ENCODE data around the gene TEX38. TPM values are rescaled to one million over a fixed set of nuclear protein-coding genes. Genes with fewer than 3 reads are reported as not detected.
"Not testable (repeated sequence)": the region's sequence is repeated elsewhere in the genome, so short reads cannot be mapped to it uniquely, and the experiment has no call there.

Gene TEX38
- polyA plus RNA-seq (ENCODE audit: insufficient read length in 4 of 4): under 1 TPM; 0.33 to 0.73 (median 0.61) TPM

DNA sequence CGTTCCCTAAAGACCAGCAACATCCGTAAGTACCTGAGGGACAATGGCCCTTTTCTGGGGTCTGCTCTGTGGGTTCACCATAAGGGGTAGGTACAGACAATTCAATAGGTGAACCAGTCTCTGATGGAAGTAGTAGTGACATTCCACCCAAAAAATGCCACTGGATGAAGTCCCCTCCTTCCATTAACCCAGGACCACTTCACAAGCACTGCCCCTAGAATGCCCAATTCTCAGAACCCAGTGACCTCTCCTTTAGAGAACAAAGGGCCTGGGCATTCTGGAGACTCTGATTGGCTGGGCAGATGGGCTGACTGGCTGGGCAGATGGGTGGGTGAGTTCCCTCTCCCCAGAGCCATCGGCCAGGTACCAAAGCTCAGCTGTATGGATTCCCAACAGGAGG is at the start of gene TEX38:
Gene TEX38 (plus strand): TSS at position 301 of the 400 bp plus-strand sequence. CDS start 81 bp downstream, at position 382.
- DNase-seq (ENCODE audit: low read depth in 4 of 4, low spot score in 3 of 4): no peak

DNA sequence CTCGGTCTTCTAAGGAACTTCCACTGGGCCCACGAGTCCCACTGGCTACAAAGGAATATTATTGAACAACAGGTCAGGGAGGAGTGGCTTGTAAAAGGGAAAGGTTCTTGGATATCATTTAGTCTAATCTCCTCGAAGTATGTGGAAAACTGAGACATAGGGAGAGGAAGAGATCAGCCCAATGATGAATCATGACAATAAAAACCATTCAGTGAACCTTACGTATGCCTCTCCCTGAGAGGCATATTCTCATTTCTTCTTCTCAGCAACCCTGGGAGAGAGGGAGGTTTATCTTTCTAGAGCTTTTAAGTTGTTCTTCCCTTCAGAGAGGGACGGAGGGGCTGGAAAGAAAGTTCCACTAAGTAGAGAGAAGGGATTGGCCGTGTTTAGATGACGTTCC is 49.7 kb upstream of the TEX38 start:
- DNase-seq (ENCODE audit: low read depth in 4 of 4, low spot score in 3 of 4): no peak

DNA sequence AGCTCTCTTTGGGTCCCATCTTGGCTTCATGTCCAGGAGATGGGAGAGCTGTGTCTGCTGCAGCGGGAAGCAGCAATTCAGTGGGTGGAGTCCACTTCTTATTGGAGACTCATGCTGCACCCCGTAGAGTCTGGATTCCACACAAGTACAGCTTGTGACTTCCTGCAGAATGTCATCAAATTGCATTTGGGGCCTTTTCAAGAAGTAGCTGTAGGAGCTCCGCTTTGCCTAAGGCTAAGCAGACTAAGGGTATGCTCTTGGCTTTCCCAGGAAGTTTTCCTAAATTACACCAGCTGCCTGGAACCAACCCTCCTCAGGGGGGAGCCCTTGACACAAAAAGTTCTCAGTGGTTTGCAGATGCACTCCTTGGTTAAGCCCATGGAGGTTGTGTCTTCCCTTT is 49.3 kb upstream of the TEX38 start:
- no peak for DNase-seq (ENCODE audit: low read depth in 4 of 4, low spot score in 3 of 4)

DNA sequence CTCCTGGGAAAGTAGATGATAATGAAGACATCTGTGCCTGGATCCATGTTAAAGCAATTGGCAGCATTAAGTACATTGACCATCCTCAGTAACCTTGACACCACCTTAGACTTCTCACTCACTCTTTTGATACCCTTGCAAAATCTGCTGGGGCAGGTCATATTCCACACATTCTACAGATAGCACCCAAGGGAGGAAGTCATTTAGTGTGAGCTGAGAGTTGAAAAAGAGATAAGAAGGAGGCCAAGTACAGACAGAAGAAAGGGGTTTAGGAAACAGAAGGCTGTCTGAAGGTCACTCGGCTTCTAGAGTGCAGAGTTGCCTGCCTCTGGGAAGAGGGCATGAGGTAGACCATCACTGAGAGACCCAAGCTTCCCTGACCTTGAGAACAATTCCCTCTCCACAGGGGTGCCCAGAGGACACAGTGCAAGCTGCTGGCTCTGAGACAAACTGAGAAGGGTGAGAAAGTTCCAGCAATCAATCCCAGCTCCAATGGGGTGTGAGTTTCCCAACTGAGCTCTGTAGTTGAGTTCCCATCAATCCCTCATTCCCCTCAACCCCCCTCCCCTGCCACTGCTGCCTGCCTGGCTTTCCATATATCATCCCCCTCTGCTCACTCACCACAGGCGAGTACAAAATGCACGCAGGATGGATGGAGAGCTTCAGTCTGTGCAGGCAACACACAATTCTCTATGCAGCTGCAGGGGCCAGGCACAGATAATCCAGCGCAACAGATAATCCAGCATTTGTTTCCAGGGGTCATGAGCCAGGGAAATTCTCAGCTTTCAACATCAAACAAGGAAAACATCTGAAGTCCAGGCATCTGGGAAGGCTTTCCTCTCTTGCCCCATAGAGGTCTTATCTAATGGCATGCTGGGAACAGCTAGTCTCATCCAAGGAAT is 47.7 kb upstream of the TEX38 start:
- no peak for DNase-seq (ENCODE audit: low read depth in 4 of 4, low spot score in 3 of 4)

DNA sequence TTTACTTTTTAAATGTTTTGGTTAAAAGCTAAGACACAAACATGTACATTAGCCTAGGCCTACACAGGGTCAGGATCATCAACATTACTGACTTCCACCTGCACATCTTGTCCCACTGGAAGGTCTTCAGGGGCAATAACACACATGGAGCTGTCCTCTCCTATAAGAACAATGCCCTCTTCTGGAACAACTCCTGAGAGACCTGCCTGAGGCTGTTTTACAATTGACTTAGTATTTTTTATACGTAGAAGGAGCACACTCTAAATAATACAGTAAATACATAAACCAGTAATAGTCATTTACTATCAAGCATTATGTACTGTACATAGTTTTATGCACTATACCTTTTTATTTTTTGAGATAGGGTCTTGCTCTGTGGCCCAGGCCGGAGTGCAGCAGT is 40.9 kb upstream of the TEX38 start:
- DNase-seq (ENCODE audit: low read depth in 4 of 4, low spot score in 3 of 4): no peak

DNA sequence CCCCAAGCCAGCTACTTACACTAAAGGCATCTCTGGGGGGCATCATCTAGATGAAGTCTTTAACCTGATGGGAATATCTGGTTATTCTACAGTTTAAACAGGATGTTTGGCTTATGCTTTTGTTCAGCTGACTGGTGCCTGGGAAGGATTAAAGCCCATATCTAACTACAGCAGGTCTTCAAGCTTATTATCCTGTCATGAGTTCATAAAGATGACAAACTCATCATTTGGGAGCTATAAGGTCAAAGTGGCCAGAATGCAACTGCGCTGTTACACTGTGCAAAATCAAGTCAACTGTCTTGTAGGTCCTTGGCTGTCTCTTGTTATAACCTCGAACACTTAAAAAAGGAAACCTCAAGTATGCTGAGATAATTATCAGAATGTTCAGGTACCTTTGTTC is 36.4 kb upstream of the TEX38 start:
- DNase-seq (ENCODE audit: low read depth in 4 of 4, low spot score in 3 of 4): no peak

DNA sequence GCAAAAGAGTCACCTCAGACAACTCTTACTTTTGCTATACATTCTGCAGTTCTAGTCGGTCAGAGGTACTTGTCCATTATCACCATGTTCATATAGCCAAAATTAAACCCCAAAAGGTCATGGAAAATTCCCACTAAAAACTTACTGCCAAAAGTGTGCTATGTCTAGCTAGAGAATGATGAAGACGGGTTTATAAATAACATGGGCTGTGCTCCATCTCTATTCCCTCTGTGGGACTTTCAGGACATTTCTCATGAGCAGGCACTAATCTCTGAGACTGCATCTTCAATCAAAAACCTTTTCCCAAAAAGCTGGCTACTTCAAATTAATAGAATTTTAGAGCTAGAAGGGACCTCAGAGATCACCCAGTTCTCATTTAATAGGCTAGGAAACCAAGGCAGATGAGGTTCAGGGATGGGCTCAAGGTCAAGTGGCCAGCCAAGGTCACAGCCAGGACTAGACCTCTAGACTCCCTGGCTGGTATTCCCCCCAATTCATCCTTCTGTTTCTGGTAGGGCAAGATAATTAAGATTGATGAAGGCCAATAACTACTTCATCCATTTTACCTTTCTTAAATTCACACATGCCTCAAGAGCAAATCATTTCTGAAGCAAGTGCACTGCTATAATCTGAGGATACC is 34.1 kb upstream of the TEX38 start:
- DNase-seq (ENCODE audit: low read depth in 4 of 4, low spot score in 3 of 4): no peak

DNA sequence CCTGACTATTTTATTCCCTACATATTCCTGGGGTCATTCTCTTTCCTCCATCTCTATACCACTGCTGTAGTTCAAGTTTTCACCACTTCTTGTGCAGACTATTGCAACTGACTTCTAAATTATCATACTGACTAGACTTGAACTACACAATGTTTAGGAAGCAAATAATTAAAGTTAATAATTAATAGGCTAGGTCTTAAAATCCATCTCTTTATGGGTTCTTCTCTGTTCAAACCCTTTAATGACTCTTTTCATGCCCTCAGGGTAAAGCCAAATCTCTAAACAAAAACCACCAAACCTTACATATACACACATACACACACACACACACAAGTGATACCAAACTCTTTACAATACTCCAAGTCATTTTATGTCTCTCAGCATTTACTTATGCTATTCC is 32.7 kb upstream of the TEX38 start:
- DNase-seq (ENCODE audit: low read depth in 4 of 4, low spot score in 3 of 4): no peak

DNA sequence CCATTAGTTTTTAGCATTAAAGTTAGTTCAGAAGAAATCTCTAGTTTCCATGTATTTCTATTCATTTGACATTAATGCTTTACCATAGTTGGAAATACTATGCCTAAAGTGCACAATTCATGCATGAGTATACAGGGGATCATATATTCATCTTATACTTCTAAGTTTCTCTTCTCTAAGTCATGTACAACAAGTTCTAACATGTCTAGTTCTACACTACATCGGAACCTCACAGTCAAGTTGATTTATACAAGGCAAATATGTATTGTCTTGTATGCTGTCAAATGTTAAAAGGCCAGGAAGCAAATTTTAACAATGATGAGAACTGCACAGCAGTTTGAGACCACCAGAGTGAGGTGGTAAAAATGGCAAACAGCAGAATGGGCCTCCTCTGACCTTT is 32.1 kb upstream of the TEX38 start:
- no peak for DNase-seq (ENCODE audit: low read depth in 4 of 4, low spot score in 3 of 4)

DNA sequence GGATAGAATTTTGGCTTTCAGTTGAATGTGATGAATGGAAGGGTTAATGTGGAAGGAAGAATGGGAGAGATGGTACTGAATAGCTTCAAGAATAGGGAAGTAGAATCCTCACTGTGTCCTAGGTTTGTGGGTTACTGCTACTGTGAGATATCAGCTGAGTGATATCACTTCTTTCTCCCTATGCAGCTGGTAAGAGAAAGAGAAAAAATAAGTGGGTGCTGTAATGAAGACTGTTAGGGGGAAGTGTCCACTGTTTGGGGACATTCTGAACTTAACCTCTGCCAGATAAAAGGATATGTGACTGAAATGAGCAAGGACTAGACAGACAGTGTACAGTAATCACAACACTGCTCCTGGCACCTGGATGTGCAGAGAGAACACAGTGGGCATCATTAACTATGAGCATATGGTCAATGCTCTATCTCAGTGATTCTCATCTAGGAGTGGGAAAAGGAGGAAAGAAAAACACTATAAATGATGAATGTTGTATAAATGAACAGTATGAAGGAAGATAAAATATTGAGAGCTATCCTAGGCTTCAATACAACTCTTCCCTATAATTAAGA is 29.5 kb upstream of the TEX38 start:
- no peak for DNase-seq (ENCODE audit: low read depth in 4 of 4, low spot score in 3 of 4)

DNA sequence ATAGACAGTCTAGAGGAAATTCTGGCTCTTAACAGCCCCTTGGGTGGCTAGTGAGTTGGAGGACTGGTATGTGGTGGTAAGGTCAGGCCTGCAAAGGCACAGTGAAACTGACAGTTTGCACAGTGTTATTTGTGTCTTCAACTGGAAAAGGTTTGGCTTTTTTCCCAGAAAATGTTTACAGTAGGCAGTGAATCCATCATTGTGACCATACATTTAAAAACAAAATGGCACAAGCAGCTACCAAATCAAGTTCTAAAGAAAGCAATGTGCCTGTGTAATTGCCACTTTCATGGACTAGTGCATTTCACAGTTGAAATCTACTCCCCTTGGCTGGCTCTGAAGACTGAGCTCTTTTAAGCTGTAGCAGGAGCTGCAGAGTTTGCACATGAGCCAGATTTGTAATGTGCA is 28.3 kb upstream of the TEX38 start:
- DNase-seq (ENCODE audit: low read depth in 4 of 4, low spot score in 3 of 4): no peak

DNA sequence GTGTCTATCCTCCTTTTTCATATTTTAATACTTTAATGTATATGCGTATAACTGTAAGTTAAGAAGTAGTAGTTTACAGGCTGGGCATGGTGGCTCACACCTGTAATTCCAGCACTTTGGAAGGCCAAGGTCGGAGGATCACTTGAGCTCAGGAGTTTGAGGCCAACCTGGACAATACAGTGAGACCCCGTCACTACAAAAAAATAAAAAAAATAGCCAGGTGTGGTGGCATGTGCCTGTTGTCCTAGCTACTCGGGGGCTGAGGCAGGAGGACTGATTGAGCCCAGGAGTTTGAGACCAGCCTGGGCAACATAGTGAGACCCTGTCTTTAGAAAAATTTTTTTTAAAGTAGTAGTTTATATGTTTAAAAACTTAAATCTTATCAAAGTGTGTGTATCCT is 25.8 kb upstream of the TEX38 start:
- DNase-seq (ENCODE audit: low read depth in 4 of 4, low spot score in 3 of 4): no peak

DNA sequence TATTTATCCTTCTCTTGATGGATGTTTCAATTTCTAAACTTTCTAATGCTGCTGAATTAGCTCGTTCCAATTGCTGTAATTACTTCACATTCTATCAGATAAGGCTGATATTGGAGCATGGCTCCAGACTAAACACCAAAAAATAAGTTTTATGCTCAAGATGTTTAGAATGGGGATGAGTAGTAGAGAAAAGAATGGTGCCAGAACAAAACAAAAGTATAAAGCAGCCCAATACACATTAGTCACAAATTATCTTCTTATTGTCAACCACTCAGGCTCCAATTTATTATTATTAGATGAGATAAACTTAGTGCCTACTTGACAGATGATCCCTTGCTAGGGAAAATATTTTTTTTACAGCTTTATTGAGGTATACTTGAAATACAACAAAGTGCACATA is 25.3 kb upstream of the TEX38 start:
- DNase-seq (ENCODE audit: low read depth in 4 of 4, low spot score in 3 of 4): no peak

DNA sequence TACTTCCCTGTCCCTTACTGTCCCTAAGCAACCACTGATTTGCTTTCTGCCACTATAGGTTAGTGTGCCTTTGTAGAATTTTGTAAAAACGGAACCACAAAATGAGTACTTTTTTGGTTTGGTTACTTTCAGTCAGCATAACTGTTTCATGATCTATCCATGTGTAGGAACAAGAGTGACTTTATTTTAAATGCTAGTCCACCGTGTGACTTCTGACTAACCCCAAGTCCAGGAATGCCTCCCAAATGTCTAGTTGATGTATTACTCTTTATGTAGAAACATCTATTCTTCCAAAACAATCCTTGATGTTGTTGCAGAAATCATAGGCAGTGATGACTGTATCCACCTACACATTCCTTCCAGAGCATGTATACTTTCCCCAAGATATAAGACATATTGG is 24.8 kb upstream of the TEX38 start:
- no peak for DNase-seq (ENCODE audit: low read depth in 4 of 4, low spot score in 3 of 4)

DNA sequence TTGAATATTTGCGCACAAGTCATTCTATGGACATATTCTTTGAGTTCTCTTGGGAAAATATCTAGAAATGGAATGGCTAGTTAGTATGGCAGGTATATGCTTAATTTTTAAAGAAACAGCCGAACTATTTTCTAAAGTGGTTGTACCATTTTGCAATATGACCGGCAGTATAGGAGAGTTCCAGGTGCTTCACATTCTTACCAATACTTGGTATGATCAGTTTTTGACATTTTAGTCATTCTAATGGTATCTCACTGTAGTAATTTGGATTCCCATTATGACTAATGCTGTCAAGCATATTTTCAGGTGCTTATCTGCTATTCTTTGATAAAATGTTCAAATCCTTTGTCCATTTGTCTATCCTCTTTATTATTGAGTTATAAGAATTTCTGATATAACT is 24.0 kb upstream of the TEX38 start:
- no peak for DNase-seq (ENCODE audit: low read depth in 4 of 4, low spot score in 3 of 4)

DNA sequence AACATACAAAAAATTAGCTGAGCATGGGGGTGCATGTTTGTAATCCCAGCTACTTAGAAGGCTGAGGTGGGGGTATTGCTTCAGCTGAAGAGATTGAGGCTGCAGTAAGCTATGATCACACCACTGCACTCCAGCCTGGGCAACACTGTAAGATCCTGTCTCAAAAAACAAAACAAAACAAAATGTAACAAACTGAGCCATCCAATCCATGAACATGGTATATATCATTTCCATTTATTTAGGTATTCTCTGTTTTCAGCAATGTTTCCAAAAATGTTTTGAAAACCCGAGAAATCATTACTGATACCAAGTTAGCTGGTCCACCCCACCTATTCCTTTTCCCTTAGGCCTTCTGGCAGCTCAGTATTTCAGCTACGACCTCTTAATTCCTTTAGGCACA is 21.9 kb upstream of the TEX38 start:
- no peak for DNase-seq (ENCODE audit: low read depth in 4 of 4, low spot score in 3 of 4)

DNA sequence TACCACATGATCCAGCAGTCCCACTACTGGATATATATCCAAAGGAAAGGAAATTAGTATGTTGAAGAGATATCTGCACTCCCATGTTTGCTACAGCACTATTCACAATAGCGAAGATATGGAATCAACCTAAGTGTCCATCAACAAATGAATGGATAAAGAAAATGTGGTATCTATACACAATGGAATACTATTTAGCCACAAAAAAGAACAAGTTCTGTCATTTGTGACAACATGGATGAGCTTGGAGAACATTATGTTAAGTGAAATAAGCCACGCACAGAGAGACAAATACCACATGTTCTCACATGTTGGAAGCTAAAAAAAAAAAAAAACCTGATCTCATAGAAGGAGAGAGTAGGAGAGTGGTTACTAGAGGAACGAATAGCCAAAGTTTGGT is 21.2 kb upstream of the TEX38 start:
- DNase-seq (ENCODE audit: low read depth in 4 of 4, low spot score in 3 of 4): no peak

DNA sequence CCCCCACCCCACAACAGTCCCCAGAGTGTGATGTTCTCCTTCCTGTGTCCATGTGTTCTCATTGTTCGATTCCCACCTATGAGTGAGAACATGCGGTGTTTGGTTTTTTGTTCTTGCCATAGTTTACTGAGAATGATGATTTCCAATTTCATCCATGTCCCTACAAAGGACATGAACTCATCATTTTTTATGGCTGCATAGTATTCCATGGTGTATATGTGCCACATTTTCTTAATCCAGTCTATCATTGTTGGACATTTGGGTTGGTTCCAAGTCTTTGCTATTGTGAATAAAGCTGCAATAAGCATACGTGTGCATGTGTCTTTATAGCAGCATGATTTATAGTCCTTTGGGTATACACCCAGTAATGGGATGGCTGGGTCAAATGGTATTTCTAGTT is 20.5 kb upstream of the TEX38 start:
- DNase-seq (ENCODE audit: low read depth in 4 of 4, low spot score in 3 of 4): not testable (repeated sequence)

DNA sequence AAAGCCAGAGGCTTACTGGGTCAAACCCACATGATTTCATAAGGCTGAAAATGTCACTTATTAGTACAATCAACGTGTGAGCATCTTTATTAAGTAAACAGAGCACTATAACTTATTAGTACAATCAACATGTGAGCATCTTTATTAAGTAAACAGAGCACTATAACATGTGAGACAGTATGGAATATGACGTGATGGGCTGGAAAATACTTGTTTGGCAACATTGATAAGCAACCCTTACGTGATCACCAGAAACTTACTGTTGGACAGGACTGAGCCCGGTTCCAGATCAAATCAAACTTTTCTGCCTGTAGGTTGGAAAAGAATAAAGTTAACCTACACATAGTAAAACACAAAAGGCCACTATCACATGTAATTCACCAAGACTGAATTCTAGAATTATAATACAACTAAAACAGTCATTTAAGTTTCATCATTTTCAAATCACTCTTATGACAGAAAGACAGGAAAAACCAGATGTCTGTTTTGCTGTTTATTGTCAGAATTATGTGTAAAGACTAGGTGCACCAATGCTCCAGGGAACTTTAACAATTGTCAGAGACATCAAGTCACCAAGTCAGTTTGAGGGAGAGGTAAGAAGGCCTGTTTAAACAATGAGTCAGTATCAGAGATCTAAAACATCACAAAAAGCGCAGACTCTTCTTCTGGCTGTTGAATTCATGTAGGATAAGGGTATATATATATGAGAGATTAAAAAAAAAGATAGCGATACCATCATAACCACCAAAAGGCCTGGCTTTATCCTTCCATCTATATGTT is 19.1 kb upstream of the TEX38 start:
- no peak for DNase-seq (ENCODE audit: low read depth in 4 of 4, low spot score in 3 of 4)

DNA sequence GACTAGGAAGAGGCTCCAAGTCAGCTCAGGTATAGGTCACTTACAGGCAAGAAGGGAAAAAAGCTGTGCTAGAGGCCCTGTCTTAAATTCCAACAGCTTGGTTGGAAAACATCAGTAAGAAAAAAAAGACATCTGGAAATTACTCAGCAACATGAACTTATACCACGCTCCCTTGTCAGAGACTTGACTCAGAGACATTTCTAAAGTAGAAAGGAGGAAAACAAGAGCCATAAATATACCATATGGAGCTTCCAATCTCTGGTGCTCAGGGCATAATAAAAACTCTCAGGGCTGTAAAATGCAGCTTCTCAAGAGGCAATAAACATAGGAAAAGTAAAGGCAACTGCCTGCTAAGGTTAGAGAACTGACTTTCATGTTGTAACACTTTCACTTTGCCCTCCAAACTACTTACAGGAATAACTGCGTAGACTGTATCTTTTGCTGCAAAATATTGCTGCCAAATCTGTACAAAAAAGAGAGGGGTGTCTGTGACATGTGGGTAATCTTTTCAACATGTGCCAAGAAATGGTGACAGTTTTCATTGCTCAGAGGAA is 18.2 kb upstream of the TEX38 start:
- DNase-seq (ENCODE audit: low read depth in 4 of 4, low spot score in 3 of 4): peak in 1 of 4 donors; percentile 36

DNA sequence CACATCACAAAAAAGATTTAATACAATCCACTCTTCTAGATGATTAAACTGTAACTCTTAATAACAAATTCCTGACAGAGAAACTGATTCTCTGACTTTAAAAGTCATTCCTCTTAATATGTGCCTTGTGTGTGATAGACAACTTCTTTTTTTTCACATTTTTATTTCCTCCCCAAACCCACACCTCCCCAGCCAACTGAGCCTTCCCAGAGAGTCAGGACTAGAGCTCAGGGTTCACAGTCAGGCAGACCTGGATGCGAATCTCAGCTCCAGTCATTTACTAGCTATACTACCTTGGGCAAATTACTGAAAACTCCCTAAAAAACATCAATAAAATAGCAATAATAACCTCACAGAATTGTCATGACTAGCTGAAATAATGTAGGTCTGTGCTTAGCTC is 17.6 kb upstream of the TEX38 start:
- DNase-seq (ENCODE audit: low read depth in 4 of 4, low spot score in 3 of 4): no peak
